HG03575 (cell line): ENCODE results near the gene CALHM5.

Experiments used
- ATAC-seq: cut with Tn5 transposase; IDR thresholded peaks from one replicate; pipeline ENCODE4 v1.9.1; 2021; ENCODE audit not compliant: unreplicated experiment, insufficient number of reproducible peaks, low FRiP score; ENCODE audit errors: extremely low read depth

CALHM5 gene

GRCh38 chr6:116500969-116501433 lies 10.4 kb upstream of the CALHM5 start:
- no peak for ATAC-seq

- no peak for ATAC-seq
Observed at GRCh38 chr6:116507324-116507723, 4.1 kb upstream of the CALHM5 start.

GRCh38 chr6:116508527-116508926 lies 2.9 kb upstream of the CALHM5 start:
- ATAC-seq: no peak

- peak; percentile 73 for ATAC-seq
Observed at GRCh38 chr6:116512111-116512559, 696 bp downstream of the CALHM5 start.

- ATAC-seq: no peak
Observed at GRCh38 chr6:116512734-116513133, 1.3 kb downstream of the CALHM5 start.

GRCh38 chr6:116513224-116513875 lies 1.9 kb downstream of the CALHM5 start:
- no peak for ATAC-seq

- ATAC-seq: no peak
Observed at GRCh38 chr6:116514111-116514510, 2.7 kb downstream of the CALHM5 start.

GRCh38 chr6:116515141-116515540 lies 3.7 kb downstream of the CALHM5 start:
- ATAC-seq: no peak

- ATAC-seq: no peak
Observed at GRCh38 chr6:116518621-116519368, 7.4 kb downstream of the CALHM5 start.

- ATAC-seq: no peak
Observed at GRCh38 chr6:116522896-116523295, 11.5 kb downstream of the CALHM5 start.

GRCh38 chr6:116524236-116524635 lies 12.8 kb downstream of the CALHM5 start:
- ATAC-seq: no peak

- no peak for ATAC-seq
Observed at GRCh38 chr6:116528133-116528532, 16.7 kb downstream of the CALHM5 start.

GRCh38 chr6:116528780-116529179 lies 17.3 kb downstream of the CALHM5 start:
- no peak for ATAC-seq

- ATAC-seq: no peak
Observed at GRCh38 chr6:116529466-116530290, 18.2 kb downstream of the CALHM5 start.

GRCh38 chr6:116530436-116530835 lies 19.0 kb downstream of the CALHM5 start:
- ATAC-seq: no peak

GRCh38 chr6:116531675-116532570 lies 20.5 kb downstream of the CALHM5 start:
- ATAC-seq: no peak

- ATAC-seq: no peak
Observed at GRCh38 chr6:116533233-116533957, 22.0 kb downstream of the CALHM5 start.

- no peak for ATAC-seq
Observed at GRCh38 chr6:116535109-116535508, 23.7 kb downstream of the CALHM5 start.
